Left colon (tissue), 2 donors: ENCODE data around the gene GPR62. TPM values are rescaled to one million over a fixed set of nuclear protein-coding genes. Genes with fewer than 3 reads are reported as not detected.

Experiments used
- ATAC-seq: fragments of 200-7000 bp; cut with Tn5 transposase; one replicate; pipeline ENCODE4 v1.9.1; 2020; ENCODE audit warnings: mild to moderate bottlenecking, moderate library complexity
- DNase-seq, 2 donors: peaks; one replicate each; pipeline ENCODE4 v3.0.0-alpha.2; 2020
- intact Hi-C, 2 donors: fragments of 100-400 bp; cut with DNase I in 1 of 2; cut with micrococcal nuclease in 1 of 2; formaldehyde crosslinking; loops; one replicate each; pipeline versions ENCODE4 v1.11.2 to v1.14.0; 2022; cut with DNase I, micrococcal nuclease
- total RNA-seq, 2 donors: library from RNA; stranded (reverse); fragmentation: NEBNext Ultra II Directional; extraction: Animal tissue kit (Norgen Biotek cat#: 25700); gene quantifications; one replicate each; pipeline ENCODE4 v1.2.1, GENCODE V29; 2021
- donor health status: DM: no; HTN: no; CAD: no.
- donor health status: DM: yes; HTN: yes; CAD: no.

Gene GPR62
- total RNA-seq, 2 donors from 2014 or later = not detected

- no peak for DNase-seq
- intact Hi-C loops = loop anchor here (5.0 kb wide), 3 partner anchors 120 to 140 kb away; no protein-coding TSS in a partner anchor
- no peak for ATAC-seq
Measured at GRCh38 chr3:52002748-52003147, 47.6 kb downstream of the GPR62 start.

- no peak for DNase-seq
- intact Hi-C loops = loop anchor here (5.0 kb wide), 3 partner anchors 118 to 138 kb away; no protein-coding TSS in a partner anchor
Measured at GRCh38 chr3:52004163-52004787, 49.1 kb downstream of the GPR62 start.

GRCh38 chr3:52004906-52005395 lies 49.8 kb downstream of the GPR62 start:
- ATAC-seq (no peak), DNase-seq (no peak)
- intact Hi-C loops = loop anchor here (5.0 kb wide), 3 partner anchors 117 to 137 kb away; no protein-coding TSS in a partner anchor

More at GRCh38 chr3:52004163-52004787, 49.1 kb downstream of the GPR62 start:
- ATAC-seq = peak; percentile 14

- ATAC-seq (no peak), DNase-seq (no peak)
Measured at GRCh38 chr3:52005571-52005986, 50.4 kb downstream of the GPR62 start.

GRCh38 chr3:52006017-52006819 lies 51.0 kb downstream of the GPR62 start:
- intact Hi-C loops = no loop called here
- DNase-seq (no peak), ATAC-seq (no peak)

More at GRCh38 chr3:52005571-52005986, 50.4 kb downstream of the GPR62 start:
- intact Hi-C loops = no loop called here

GRCh38 chr3:52006820-52007133 lies 51.6 kb downstream of the GPR62 start:
- DNase-seq (no peak), ATAC-seq (no peak)
- intact Hi-C loops = no loop called here

Other genes with a start within 250 kb of the GPR62 start
- not detected for gene GRM2, start 248.3 kb upstream of the GPR62 start, total RNA-seq
- gene IQCF6, start 176.1 kb upstream of the GPR62 start, total RNA-seq = not detected
- gene IQCF2, start 93.8 kb upstream of the GPR62 start, total RNA-seq = not detected
- gene IQCF5, start 79.8 kb upstream of the GPR62 start, total RNA-seq = not detected
- gene IQCF1, start 52.0 kb upstream of the GPR62 start, total RNA-seq = not detected
- gene RRP9, start 13.5 kb upstream of the GPR62 start, total RNA-seq = 10 to 100 TPM; 11.0 to 16.1 TPM
- gene PARP3, start 13.0 kb upstream of the GPR62 start, total RNA-seq = 10 to 100 TPM; 23.6 to 25.5 TPM
- 10 to 100 TPM; 23.3 to 27.4 TPM for gene PCBP4, start 12.1 kb downstream of the GPR62 start, total RNA-seq
- 10 to 100 TPM; 81.5 to 96.7 TPM for gene ABHD14B, start 18.7 kb downstream of the GPR62 start, total RNA-seq
- 1 to 10 TPM; 6.1 to 8.6 TPM for gene ABHD14A, start 19.7 kb downstream of the GPR62 start, total RNA-seq
- gene ACY1, start 28.2 kb downstream of the GPR62 start, total RNA-seq = 100 to 1,000 TPM; 153 to 160 TPM
- 100 to 1,000 TPM; 894 to 910 TPM for gene RPL29, start 40.5 kb downstream of the GPR62 start, total RNA-seq
- gene DUSP7, start 101.2 kb downstream of the GPR62 start, total RNA-seq = 1 to 10 TPM; 7.4 to 9.1 TPM
- 1 to 10 TPM; 4.3 to 7.4 TPM for gene POC1A, start 199.0 kb downstream of the GPR62 start, total RNA-seq
- 100 to 1,000 TPM; 128 to 150 TPM for gene ALAS1, start 242.8 kb downstream of the GPR62 start, total RNA-seq